ENCODE measurements around the gene SERTAD2. TPM values are rescaled to one million over a fixed set of nuclear protein-coding genes. Genes with fewer than 3 reads are reported as not detected.

The SERTAD2 gene
- total RNA-seq, 2 donors from 2014 or later = 11.2 to 20.7 TPM

- Histone ChIP-seq H3K4me1 (no peaks in the 10 kb centered on the region), H3K36me3 (no peaks in the 10 kb centered on the region), H3K27me3 (no peaks in the 10 kb centered on the region), H3K9me3 (no peaks in the 10 kb centered on the region), H3K4me3 (no peak overlapping the region), H3K27ac (no peak overlapping the region), H3K9ac (ENCODE audit: low read depth in 2 of 2, low read length in 2 of 2) (no peak overlapping the region)
- no peak for TF ChIP-seq CTCF (IDR thresholded peaks at IDR 0.05)
- intact Hi-C loops (cut with DNase I) = no loop called here
- DNase-seq = no peak
Observed at GRCh38 chr2:64663402-64663801, 9.7 kb upstream of the SERTAD2 start.

- H3K27ac ChIP-seq = no peak overlapping the region
- intact Hi-C loops (cut with DNase I) = no loop called here
Observed at GRCh38 chr2:64661741-64662169, 8.0 kb upstream of the SERTAD2 start.

GRCh38 chr2:64659252-64659651 is 5.5 kb upstream of the SERTAD2 start:
- intact Hi-C loops (cut with DNase I) = loop anchor here (10.0 kb wide), 1 partner anchor 66 kb away; no protein-coding TSS in a partner anchor
- Histone ChIP-seq H3K4me1 (no peaks in the 10 kb centered on the region), H3K36me3 (no peaks in the 10 kb centered on the region), H3K27me3 (no peaks in the 10 kb centered on the region), H3K4me3 (no peak overlapping the region), H3K9me3 (no peaks in the 10 kb centered on the region), H3K27ac (no peak overlapping the region), H3K9ac (ENCODE audit: low read depth in 2 of 2, low read length in 2 of 2) (no peak overlapping the region)
- no peak for TF ChIP-seq CTCF (IDR thresholded peaks at IDR 0.05)
- no peak for DNase-seq

More at GRCh38 chr2:64661741-64662169, 8.0 kb upstream of the SERTAD2 start:
- no peak for DNase-seq
- TF ChIP-seq CTCF (IDR thresholded peaks at IDR 0.05) = no peak
- H3K27me3 ChIP-seq = no peaks in the 10 kb centered on the region
- no peak overlapping the region for H3K4me3 ChIP-seq
- no peak overlapping the region for H3K9ac ChIP-seq (ENCODE audit: low read depth in 2 of 2, low read length in 2 of 2)
- no peaks in the 10 kb centered on the region for H3K4me1 ChIP-seq
- H3K9me3 ChIP-seq = no peaks in the 10 kb centered on the region
- H3K36me3 ChIP-seq = no peaks in the 10 kb centered on the region

DNA sequence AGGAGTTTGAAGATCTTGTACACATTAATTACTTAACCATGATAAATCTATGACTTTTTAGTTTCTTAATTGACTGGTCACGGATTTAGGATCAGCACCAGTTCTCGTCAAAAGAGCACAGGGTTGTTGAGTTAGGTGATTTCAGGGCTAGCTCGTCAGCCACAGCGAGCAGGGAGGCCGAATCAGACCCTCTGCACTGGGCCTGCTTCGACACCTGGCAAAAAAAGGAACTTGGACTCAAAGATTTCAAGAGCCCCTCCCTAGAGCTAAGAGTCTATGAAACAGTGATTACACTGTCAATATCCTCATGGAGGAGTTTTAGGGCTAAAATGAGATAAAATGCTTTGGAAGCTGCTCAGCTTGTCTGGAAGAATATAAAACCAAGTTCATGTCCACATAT is 4.6 kb upstream of the SERTAD2 start:
- Histone ChIP-seq H3K4me1 (no peaks in the 10 kb centered on the region), H3K4me3 (no peak overlapping the region), H3K36me3 (no peaks in the 10 kb centered on the region), H3K9ac (ENCODE audit: low read depth in 2 of 2, low read length in 2 of 2) (no peak overlapping the region), H3K27me3 (no peaks in the 10 kb centered on the region), H3K27ac (no peak overlapping the region), H3K9me3 (no peaks in the 10 kb centered on the region)
- DNase-seq = no peak
- intact Hi-C loops (cut with DNase I) = loop anchor here (10.0 kb wide), 1 partner anchor 67 kb away; no protein-coding TSS in a partner anchor
- no peak for TF ChIP-seq CTCF (IDR thresholded peaks at IDR 0.05)

- no peak for TF ChIP-seq CTCF (IDR thresholded peaks at IDR 0.05)
- no peak overlapping the region for H3K9ac ChIP-seq (ENCODE audit: low read depth in 2 of 2, low read length in 2 of 2)
Observed at GRCh38 chr2:64657411-64657810, 3.7 kb upstream of the SERTAD2 start.

More at GRCh38 chr2:64657411-64657810, 3.7 kb upstream of the SERTAD2 start:
- H3K9me3 ChIP-seq = no peaks in the 10 kb centered on the region
- intact Hi-C loops (cut with DNase I) = loop anchor here (10.0 kb wide), 1 partner anchor 67 kb away; no protein-coding TSS in a partner anchor
- no peaks in the 10 kb centered on the region for H3K36me3 ChIP-seq
- no peaks in the 10 kb centered on the region for H3K27me3 ChIP-seq
- no peak overlapping the region for H3K4me3 ChIP-seq
- DNase-seq = no peak
- no peaks in the 10 kb centered on the region for H3K4me1 ChIP-seq
- no peak overlapping the region for H3K27ac ChIP-seq

Measured in colonic mucosa (tissue), 4 donors.